Mesodermal cell (in vitro differentiated cells): ENCODE data around the gene CASP1. TPM values are rescaled to one million over a fixed set of nuclear protein-coding genes. Genes with fewer than 3 reads are reported as not detected.
"Not testable (repeated sequence)": the region's sequence is repeated elsewhere in the genome, so short reads cannot be mapped to it uniquely, and the experiment has no call there.

Experiments
- H3K27ac ChIP-seq: 2 replicates; pipeline ENCODE4 v1.7.0; 2013; ENCODE audit warnings: mild to moderate bottlenecking, low read depth, low read length, moderate library complexity; ENCODE audit not compliant: severe bottlenecking
- H3K36me3 ChIP-seq: 2 replicates; pipeline ENCODE4 v1.7.1; 2013; ENCODE audit warnings: mild to moderate bottlenecking, low read length, moderate library complexity; ENCODE audit not compliant: control insufficient read depth, insufficient read depth
- H3K4me1 ChIP-seq: one replicate; pipeline ENCODE4 v1.7.1; 2013; ENCODE audit warnings: mild to moderate bottlenecking, low read length; ENCODE audit not compliant: insufficient read depth, control insufficient read depth, poor library complexity, severe bottlenecking
- H3K4me3 ChIP-seq: 2 replicates; pipeline ENCODE4 v1.7.0; 2013; ENCODE audit warnings: low read length, control low read depth, mild to moderate bottlenecking; ENCODE audit not compliant: insufficient read depth, poor library complexity, severe bottlenecking; ENCODE audit errors: extremely low read depth
- H3K9me3 ChIP-seq: 2 replicates; pipeline ENCODE4 v1.7.1; 2013; ENCODE audit warnings: mild to moderate bottlenecking, low read length, moderate library complexity; ENCODE audit not compliant: control insufficient read depth
- WGBS, 2 experiments: methylation state at CpG; one replicate each; pipeline ENCODE4 v1.1.5; 2013; ENCODE audit warnings: missing lambda C conversion rate in 2 of 2; ENCODE audit not compliant: insufficient coverage in 2 of 2; 5-methylcytosine and 5-hydroxymethylcytosine counted together
- polyA plus RNA-seq, 2 experiments: library from polyadenylated mRNA; stranded (reverse); fragments of 50-300 nt; gene quantifications; one replicate each; pipeline ENCODE4 v1.2.3, GENCODE V29; 2013

Gene CASP1
- not detected for polyA plus RNA-seq (2013, experiment 1 of 2)
- polyA plus RNA-seq (2013, experiment 2 of 2) = not detected

- no peaks in the 10 kb centered on the region for H3K36me3 ChIP-seq
- 80% methylated on average over 1 of the region's 3 CpGs; no CpG with 5 or more reads in 1 of the 2 experiments for WGBS, 2 experiments
- peaks cover 3% of the 10 kb centered on the region for H3K4me1 ChIP-seq
- H3K9me3 ChIP-seq = no peaks in the 10 kb centered on the region
- no peak within 1 kb of the TSS for H3K4me3 ChIP-seq
- no peak within 1 kb of the TSS for H3K27ac ChIP-seq
These were observed at the start of gene CASP1 for GRCh38 chr11:105034813-105035620. CASP1 (minus strand) TSS chr11:105035144; CDS start chr11:105035113, 31 bp downstream.

DNA sequence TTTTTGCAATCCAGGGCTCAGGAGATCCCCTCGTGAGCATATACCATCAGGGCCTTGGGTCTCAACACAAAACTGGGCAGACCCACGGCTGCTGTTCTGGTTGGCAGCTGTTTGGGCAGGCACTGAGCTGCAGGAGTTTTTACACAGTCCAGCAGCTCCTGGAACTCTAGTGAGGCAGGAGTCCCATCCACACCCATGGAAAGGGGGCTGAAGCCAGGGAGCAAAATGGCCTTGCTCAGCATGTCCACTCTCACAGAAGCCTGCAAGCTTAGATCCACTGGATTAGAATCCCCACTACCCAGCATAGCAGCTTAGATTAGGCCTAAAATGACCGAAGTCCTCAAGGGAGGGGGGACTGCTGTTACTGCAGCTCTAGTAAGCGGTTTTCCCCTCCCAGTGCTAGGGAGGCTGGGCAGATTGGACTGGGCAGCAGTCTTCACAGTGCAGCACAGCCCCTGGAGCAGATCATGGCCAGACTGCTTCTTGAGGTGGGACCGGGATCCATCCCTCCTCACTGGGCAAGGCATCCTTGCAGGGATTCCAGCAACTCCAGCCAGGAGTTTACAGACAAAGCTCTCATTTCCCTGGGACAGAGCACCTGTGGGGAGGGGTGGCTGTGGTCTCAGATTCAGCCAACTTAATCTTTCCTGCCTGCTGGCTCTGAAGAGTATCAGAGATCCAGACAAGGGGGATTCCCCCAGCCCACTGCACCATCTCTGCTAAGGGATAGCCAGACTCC, 46.6 kb upstream of the CASP1 start:
- no peak overlapping the region for H3K4me3 ChIP-seq
- no peaks in the 10 kb centered on the region for H3K4me1 ChIP-seq
- 86 to 93% methylated on average over 4 of the region's 5 CpGs for WGBS, 2 experiments
- H3K9me3 ChIP-seq = no peaks in the 10 kb centered on the region
- no peak overlapping the region for H3K27ac ChIP-seq
- H3K36me3 ChIP-seq = no peaks in the 10 kb centered on the region

GRCh38 chr11:105080171-105080906, 45.4 kb upstream of the CASP1 start:
- not testable (repeated sequence) for H3K4me1 ChIP-seq, H3K4me3 ChIP-seq, H3K9me3 ChIP-seq, H3K36me3 ChIP-seq
- WGBS, 2 experiments = 56 to 80% methylated on average over 2 of the region's 6 CpGs
- H3K27ac ChIP-seq = peak overlapping the region; percentile 8

- no peaks in the 10 kb centered on the region for H3K4me1 ChIP-seq
- H3K27ac ChIP-seq = no peak overlapping the region
- no peaks in the 10 kb centered on the region for H3K9me3 ChIP-seq
- 85 to 94% methylated on average over 2 of the region's 3 CpGs for WGBS, 2 experiments
- no peaks in the 10 kb centered on the region for H3K36me3 ChIP-seq
- no peak overlapping the region for H3K4me3 ChIP-seq
These were observed 43.3 kb upstream of the CASP1 start for GRCh38 chr11:105078283-105078682.

GRCh38 chr11:105077141-105077790, 42.3 kb upstream of the CASP1 start:
- H3K4me3 ChIP-seq, H3K9me3 ChIP-seq, H3K27ac ChIP-seq, H3K36me3 ChIP-seq, H3K4me1 ChIP-seq: not testable (repeated sequence)
- 93 to 94% methylated on average over 2 to 3 of the region's 4 CpGs for WGBS, 2 experiments

GRCh38 chr11:105074166-105074530, 39.2 kb upstream of the CASP1 start:
- Histone ChIP-seq H3K27ac (no peak overlapping the region), H3K4me3 (no peak overlapping the region), H3K4me1 (no peaks in the 10 kb centered on the region), H3K36me3 (no peaks in the 10 kb centered on the region), H3K9me3 (no peaks in the 10 kb centered on the region)
- WGBS, 2 experiments = 92 to 100% methylated on average over 1 to 2 of the region's 2 CpGs

DNA sequence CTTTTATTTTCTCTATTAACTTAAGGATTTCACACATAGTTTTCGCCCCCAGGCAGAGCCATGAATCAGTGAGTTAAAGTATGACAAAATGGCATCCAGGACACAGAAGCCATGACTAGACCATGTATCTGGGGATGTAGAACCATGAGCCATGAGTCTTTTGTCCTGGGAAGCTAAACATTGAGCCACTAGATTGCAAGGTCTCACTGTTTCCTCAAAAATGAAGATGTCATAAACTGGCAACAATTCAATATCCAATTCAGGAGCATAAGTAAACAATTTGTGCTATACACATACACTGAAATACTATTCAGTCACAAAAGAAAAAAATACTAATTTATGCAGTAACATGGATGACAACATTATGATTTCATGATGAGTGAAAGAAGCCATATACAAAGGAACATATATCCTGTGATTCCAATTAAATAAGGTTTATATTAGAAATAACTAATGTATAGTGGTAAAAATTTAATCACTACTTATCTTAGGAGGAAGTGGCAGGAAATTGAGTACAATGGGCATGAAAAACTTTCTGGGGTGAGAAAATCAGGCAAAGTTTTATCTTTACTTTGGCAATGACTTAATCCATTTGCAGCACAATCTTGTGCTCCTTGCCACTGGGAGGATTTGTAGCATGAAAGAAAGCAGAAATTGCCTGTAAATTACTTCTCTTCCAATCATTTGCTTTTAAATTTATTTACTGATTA, 38.7 kb upstream of the CASP1 start:
- Histone ChIP-seq H3K9me3 (no peaks in the 10 kb centered on the region), H3K36me3 (no peaks in the 10 kb centered on the region), H3K27ac (no peak overlapping the region), H3K4me1 (no peaks in the 10 kb centered on the region), H3K4me3 (no peak overlapping the region)
- no CpG with 5 or more reads among the region's 1 CpG for WGBS, 2 experiments

- H3K4me3 ChIP-seq, H3K36me3 ChIP-seq, H3K27ac ChIP-seq, H3K4me1 ChIP-seq, H3K9me3 ChIP-seq: not testable (repeated sequence)
- WGBS, 2 experiments = no CpG with 5 or more reads among the region's 2 CpGs
These were observed 37.1 kb upstream of the CASP1 start for GRCh38 chr11:105072080-105072479.

GRCh38 chr11:105071089-105071732, 36.3 kb upstream of the CASP1 start:
- Histone ChIP-seq H3K4me1 (no peaks in the 10 kb centered on the region), H3K4me3 (no peak overlapping the region), H3K27ac (no peak overlapping the region), H3K9me3 (no peaks in the 10 kb centered on the region), H3K36me3 (no peaks in the 10 kb centered on the region)
- 80 to 83% methylated on average over 2 of the region's 4 CpGs for WGBS, 2 experiments
